NCI-H69 (cell line): Measurements from ENCODE around the gene KCNH5.
A peak's percentile ranks its signal among the peaks of the same experiment; 100 is the strongest.

Source experiments
- DNase-seq: peaks from one replicate; lab custom pipeline; 2025; lab: John Stamatoyannopoulos, UW

The KCNH5 gene

GRCh38 chr14:62988967-62989366, 56.3 kb downstream of the KCNH5 start:
- no peak for DNase-seq

DNA sequence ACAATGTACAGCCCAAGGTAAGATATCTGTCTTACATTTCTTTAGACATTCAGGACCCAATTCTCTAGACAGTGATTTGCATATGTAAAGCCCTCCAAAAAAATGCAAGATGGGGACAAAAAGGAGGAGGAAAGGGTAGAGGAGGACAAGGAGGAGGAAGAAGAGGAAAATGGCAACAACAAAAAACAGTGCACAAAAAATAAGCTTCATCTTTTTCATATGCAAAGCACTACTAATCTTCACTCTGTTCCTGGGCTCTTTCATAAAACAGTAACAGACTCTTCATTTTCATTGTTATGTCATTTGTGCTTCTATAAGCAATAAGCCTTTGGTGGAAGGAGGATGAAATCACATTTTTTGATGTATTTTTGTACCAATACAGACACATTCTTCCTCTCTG, 61.4 kb downstream of the KCNH5 start:
- no peak for DNase-seq

DNA sequence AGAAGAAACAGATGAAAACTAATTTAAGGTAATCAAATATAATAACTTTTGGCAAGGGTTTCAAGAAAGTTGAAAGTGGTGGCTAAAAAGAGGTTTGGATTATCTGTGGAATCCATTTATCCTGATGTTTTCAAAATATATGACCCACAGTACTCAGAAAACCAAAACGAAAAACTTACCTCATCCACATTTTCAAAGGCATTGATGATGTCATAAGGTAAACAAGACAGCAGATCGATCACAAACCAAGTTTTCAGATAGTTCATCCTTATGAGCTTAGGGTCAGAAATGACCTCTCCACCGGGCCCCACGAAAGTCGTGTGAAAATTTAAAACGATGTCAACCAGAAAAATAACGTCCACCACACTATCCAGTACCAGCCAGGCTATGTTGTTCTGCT, 64.6 kb downstream of the KCNH5 start:
- DNase-seq, result no peak

DNA sequence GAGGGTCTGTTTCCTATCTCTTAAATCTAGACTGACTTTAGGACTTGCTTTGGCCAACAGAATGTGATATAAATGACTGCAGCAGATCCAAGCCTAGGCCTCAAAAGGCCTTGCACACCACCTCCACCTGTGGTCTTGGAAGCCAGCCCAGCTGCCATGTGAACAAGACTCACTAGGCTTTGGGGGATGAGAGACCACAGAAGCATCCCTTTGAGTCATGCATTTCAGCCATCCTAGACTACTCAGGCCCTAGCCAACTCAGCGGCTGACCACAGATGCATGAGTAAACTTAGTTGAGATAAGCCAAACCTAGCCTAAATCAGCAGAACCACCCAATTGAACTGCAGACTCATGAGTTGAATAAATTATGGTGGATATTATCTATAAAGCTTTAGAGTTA, 87.7 kb downstream of the KCNH5 start:
- DNase-seq, result no peak

DNA sequence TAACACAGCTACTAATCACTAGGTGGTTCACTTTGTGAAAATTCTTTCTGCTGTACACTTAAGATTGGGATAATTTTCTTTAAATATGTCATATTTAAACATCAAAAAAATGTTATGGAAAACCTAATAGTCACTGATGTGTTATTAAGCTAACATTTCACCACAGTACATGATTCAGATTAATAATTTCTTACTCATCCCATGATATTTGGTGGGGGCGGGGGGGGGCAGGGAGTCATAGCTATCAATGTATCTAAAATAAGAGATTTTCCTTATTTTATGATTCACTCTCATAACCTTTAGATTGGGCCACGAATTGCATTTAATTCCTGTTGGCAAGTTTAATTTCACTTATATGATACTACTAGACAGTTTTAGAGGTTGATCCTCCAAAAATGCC, 88.8 kb downstream of the KCNH5 start:
- DNase-seq, result no peak

DNA sequence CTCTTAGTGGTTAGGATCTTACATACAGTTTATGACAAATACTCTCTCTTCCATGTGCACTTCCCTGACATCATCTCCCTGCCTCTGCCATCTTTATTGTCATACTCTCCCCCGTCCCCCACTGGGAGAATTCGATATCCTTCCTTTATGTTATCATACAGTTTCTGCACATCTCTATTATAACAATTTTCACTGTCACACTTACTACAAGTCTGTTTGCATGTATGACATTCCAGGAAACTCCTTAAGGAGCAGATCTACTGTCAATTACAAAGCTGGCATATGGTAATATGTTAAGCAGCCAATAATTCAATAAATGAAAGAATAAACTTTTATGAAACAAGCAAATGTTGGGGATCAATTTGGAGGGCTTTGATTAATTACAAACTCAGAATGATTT, 91.1 kb downstream of the KCNH5 start:
- no peak for DNase-seq

DNA sequence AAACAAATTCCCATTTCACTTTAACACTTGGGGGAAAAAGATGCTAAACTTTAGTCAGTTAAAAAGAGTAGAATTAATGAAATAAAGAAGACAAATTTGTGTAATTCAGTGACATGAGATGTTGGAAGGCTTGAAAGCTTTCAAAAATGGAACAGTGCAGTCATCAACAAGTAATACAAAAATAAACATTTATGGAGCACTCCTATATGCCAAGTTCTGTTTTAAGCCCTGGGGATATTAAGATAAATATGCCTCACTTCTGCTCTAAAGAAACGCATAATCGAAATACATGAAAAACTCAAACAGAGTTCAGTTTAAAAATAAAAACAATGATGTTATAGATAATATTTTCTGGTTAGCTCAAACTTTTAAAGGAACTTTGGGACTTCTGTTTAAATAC, 93.0 kb downstream of the KCNH5 start:
- no peak for DNase-seq

GRCh38 chr14:62947301-62947700, 98.0 kb downstream of the KCNH5 start:
- no peak for DNase-seq

DNA sequence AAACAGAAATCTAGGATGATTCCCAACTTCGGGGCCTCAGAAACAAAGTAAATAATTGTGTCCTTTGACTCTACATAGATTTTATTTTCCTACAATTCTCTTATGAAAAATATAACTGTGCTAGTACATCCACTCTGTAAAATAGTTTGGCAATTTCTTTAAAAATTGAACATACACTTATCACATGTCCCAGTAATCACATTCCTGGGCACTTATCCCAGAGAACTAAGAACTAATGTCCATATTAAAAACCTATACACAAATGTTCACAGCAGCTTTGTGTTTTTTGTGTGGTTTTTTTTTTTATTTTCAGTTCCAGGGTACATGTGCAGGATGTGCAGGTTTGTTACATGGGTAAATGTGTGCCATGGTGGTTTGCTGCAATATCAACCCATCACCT, 99.0 kb downstream of the KCNH5 start:
- no peak for DNase-seq

DNA sequence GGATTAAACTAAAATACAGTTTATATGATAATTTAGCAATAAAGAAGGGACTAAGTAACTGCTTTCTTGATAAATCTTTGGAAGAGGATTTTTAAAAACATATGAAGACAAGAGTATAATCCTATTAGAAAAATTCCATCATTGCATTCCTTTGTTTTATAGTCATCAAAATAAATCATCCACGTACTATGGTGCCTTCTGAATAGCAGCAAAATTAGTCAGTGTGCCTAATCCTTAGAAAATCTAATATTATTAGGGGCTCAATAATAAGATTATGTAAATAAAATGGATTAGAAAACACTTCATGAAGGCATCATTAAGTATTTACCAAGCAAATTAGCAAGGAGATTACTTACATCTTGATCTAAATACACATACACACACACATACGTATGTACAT, 102.1 kb downstream of the KCNH5 start:
- no peak for DNase-seq

GRCh38 chr14:62939970-62940369, 105.3 kb downstream of the KCNH5 start:
- peak; percentile 12 for DNase-seq

DNA sequence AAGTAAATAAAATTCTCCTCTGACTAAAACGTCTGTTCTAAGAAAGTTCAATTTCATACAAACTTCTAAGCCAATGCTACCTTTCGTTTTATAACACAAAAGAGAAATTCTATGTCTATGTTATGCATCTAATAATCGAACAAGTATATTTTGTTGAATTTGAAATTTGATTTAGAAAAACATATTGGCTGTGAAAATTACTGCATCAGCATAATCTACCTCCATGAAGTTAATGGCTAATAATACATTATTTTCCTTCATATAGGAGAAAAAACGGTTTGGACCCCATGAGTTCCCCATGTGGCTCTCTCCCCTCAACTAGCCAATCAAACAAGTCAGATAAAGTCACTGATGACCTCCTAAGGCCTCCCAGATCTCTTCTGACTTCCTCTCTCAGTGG, 106.5 kb downstream of the KCNH5 start:
- no peak for DNase-seq

- DNase-seq, result no peak
These were observed 110.8 kb downstream of the KCNH5 start for GRCh38 chr14:62934439-62934838.

DNA sequence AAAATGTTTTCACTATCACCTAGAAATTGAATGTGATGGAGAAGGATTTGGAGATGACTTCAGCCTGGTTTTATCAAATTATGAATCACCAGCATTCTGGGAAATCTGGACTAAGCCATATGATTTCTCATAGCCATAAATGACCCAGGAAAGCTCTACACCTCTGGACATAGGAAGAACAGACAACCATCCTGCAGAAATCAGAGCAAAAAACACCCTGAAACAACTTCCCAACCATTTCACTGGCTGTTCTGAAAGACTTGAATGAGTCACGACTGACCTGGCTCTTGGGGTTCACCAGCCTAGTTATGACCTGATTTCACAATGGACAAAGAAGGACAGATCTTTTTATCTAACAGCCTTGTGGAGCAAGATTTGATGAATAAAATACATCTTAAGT, 123.8 kb downstream of the KCNH5 start:
- DNase-seq, result no peak

DNA sequence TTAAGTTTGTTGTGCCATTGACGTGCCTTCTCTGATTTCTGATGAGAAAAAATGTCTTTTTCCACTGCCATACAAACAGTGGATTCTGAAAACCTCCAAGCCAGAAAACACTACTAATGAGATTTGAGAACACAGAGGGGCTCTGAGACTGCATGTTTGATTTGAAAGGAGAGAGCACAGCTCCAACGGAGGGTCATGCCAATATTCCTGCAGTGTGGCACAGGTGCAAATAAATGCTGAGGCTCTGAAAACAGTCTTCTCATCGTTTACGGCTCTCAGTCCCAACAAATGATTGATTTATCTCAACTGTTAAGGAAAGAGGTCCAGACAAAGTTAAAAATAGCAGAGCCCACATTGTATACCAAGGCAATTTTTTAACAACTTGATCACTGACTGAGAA, 128.7 kb downstream of the KCNH5 start:
- peak; percentile 29 for DNase-seq

DNA sequence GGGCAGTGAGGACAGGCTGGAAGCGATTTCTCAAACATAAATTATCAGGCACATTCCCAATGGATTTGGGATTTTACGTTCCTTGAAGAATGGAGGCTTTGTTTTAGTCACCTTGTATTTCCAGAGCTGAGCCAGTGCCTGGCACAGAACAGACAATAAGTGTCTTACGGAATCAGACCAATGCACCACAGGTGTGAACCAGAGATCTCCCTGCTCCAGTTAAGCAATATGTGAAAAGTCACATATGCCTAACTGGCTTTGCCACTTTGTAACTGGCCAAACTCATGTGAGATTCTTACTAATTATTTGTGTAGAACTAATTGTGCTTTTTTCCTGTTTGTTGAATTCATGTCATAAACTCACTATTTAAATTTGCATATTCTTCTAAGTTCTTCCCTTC, 130.4 kb downstream of the KCNH5 start:
- no peak for DNase-seq

- no peak for DNase-seq
These were observed 131.2 kb downstream of the KCNH5 start for GRCh38 chr14:62914025-62914424.

GRCh38 chr14:62908506-62908905, 136.8 kb downstream of the KCNH5 start:
- no peak for DNase-seq

GRCh38 chr14:62905566-62905965, 139.7 kb downstream of the KCNH5 start:
- peak; percentile 6 for DNase-seq

DNA sequence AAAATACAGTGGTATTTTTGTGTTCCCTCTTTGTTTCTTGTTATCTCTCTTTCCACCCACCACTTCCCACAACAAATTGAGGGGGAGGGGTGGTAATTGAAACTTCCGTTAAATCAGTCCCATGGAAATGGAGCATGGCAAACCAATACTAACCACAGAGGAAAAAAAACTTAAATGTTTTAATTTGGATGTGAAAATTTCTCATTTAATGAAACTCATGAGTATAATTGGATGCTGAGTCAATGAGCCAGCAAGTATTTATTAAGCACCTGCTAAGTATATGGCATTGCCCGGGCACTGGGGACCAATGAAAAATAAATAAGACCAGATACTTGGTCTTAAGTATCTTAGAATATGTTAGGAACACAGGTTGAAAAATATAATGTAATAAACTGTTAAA, 147.5 kb downstream of the KCNH5 start:
- no peak for DNase-seq

- DNase-seq, result no peak
These were observed 148.3 kb downstream of the KCNH5 start for GRCh38 chr14:62896932-62897456.

- no peak for DNase-seq
These were observed 150.5 kb downstream of the KCNH5 start for GRCh38 chr14:62894736-62895135.

- no peak for DNase-seq
These were observed 155.9 kb downstream of the KCNH5 start for GRCh38 chr14:62889364-62889763.

- no peak for DNase-seq
These were observed 158.8 kb downstream of the KCNH5 start for GRCh38 chr14:62886461-62886860.

GRCh38 chr14:62885451-62885850, 159.8 kb downstream of the KCNH5 start:
- no peak for DNase-seq
